BE2C (cell line): ENCODE results near the gene SPON2.

Experiments
- DNase-seq: peaks from one replicate; pipeline ENCODE4 v3.0.0-alpha.2; 2020
- H3K27me3 ChIP-seq: fragments of 250-450 bp; sonication (Bioruptor Pico); 2 replicates; pipeline ENCODE4 v1.5.1; 2020; ENCODE audit warnings: mild to moderate bottlenecking
- H3K36me3 ChIP-seq: fragments of 250-450 bp; sonication (Bioruptor Pico); 2 replicates; pipeline ENCODE4 v1.5.1; 2020; ENCODE audit warnings: mild to moderate bottlenecking
- H3K4me1 ChIP-seq: fragments of 250-450 bp; sonication (Bioruptor Pico); 2 replicates; pipeline ENCODE4 v1.5.1; 2020
- H3K4me3 ChIP-seq: 2 replicates; pipeline ENCODE4 v1.5.1; 2011; ENCODE audit warnings: low read depth, low read length
- H3K9me3 ChIP-seq: fragments of 250-450 bp; sonication (Bioruptor Pico); 2 replicates; pipeline ENCODE4 v1.5.1; 2020
- CTCF ChIP-seq: IDR thresholded peaks from 2 replicates; pipeline ENCODE4 v1.5.1; 2012; ENCODE audit warnings: mild to moderate bottlenecking, low read depth, low read length

Gene SPON2

DNA sequence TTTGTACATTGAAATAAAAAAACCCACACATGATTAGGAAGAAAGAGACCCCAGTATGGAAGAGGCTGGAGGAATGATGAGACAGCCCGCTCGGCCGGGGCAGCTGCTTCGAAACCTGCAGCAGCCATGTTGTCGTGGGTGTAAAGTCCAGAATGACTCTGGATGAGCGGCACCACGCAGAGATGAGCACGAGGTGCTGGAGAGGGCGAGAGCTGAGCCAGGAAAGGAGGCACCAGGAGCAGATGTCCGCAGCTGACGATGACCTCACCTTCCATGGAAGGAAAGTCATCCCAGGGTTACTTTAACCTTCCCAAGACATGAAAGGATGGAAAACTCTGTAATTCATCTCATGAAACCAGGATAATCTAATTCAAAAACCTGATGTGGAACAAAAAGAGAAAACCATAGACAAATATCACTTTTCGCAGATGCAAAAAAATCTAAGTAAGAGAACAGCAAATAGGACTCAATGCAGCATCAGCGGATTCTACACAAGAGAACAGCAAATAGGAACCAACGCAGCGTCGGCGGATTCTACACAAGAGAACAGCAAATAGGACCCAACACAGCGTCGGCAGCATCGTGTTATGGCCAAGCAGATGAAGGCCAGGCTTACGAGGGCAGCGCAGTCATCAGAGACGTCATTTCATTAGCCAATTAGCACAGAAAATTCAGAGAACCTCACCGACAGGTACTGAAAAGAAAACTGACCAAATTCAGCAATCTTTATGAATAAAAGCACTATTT, 25.9 kb upstream of the SPON2 start:
- Histone ChIP-seq H3K4me1 (no peaks in the 10 kb centered on the region), H3K4me3 (no peak overlapping the region), H3K9me3 (no peaks in the 10 kb centered on the region), H3K27me3 (no peaks in the 10 kb centered on the region), H3K36me3 (no peaks in the 10 kb centered on the region)
- no peak for DNase-seq
- no peak for TF ChIP-seq CTCF

DNA sequence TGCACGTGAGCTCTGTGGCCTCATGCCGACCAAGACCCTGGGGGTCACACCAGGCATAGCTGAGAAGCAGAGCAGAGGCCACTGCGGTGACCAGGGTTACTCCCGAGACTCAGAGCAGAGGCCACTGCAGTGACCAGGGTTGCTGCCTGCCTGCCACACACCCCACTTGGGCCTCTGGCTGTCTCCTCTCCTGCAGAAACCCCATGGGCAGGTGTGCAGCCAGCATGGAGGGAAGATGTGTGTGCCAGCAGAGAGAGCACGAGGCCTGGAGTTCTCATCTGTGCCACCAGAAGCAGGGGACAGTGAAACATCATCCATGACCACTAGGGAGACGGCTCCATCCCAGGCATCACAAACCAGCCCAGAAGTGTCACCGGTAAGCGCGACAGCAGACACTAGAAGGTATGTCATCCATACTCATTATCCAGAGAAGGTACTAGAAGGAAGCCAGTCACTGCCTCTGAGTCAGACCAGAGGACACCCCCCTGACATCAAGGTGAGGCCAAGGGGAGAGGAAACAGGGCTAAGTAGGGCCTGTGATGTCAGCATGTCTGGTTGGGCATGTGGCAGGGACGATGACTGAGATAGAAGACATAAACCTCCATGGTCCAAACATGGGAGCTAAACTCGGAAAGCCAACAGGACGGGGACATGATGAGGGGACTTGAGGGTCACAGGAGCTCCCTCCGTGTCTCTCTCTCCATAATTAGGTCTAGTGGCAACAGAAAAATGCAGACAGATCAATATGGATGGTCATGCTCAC, 24.2 kb upstream of the SPON2 start:
- no peak for TF ChIP-seq CTCF
- no peaks in the 10 kb centered on the region for H3K4me1 ChIP-seq

DNA sequence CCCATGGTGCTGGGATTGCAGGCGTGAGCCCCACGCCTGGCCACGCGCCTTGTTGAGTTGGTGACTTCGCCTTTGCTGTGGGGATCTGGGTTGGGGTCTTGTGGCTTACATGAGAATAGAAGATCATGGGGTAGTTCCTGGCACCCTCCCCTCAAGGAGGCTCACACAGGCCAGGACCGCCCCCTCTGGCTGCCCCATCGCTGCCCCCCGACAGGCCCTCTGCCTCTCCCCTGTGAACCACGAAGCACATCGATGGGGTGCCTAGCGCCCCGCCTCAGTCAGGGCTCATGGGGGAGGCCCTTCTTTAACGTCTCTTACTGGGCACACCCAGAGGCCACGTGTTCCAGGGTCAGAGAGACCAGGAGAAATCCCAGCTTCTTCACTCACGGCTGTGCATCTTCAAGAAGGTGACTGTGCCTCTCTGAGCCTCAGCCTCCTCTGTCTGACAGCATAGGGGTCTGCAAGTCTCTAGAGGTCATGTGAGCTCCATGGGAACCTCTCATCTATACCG, 23.6 kb upstream of the SPON2 start:
- H3K27me3 ChIP-seq = no peaks in the 10 kb centered on the region
- H3K4me3 ChIP-seq = no peak overlapping the region
- TF ChIP-seq CTCF = no peak
- no peaks in the 10 kb centered on the region for H3K36me3 ChIP-seq
- H3K4me1 ChIP-seq = no peaks in the 10 kb centered on the region
- no peaks in the 10 kb centered on the region for H3K9me3 ChIP-seq
- no peak for DNase-seq

More for the DNA sequence above, 24.2 kb upstream of the SPON2 start:
- Histone ChIP-seq H3K4me3 (no peak overlapping the region), H3K27me3 (no peaks in the 10 kb centered on the region), H3K9me3 (no peaks in the 10 kb centered on the region), H3K36me3 (no peaks in the 10 kb centered on the region)
- DNase-seq = no peak

DNA sequence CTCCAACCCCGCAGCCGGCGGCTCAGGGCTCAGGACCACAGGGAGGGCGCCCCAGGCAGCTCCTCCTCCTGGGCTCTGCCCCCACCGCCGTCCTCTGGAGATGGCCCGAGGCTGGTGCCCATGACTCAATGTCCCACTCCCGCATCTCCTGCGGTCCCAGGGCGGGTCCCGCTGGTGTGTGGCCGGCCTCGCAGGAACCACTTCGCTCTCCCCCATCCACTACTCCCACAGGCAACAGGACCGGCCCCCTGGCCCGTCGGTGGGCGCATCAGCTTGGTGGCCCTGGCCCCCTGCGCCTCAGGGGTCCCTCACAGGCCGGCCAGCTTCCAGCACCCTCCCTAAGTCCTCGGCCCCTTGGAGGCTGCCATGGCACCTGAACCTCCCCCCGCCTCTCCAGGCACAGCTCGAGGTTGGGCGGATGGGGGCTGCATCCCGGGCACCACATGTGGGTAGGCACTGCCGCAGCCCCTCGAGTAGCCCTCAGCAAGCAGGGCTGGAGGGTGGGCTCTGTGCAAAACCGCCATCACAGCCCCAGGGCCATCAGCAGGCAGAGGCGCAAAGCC, 22.8 kb upstream of the SPON2 start:
- TF ChIP-seq CTCF = no peak
- no peak for DNase-seq
- Histone ChIP-seq H3K4me3 (no peak overlapping the region), H3K36me3 (no peaks in the 10 kb centered on the region), H3K27me3 (no peaks in the 10 kb centered on the region), H3K9me3 (no peaks in the 10 kb centered on the region), H3K4me1 (no peaks in the 10 kb centered on the region)

- Histone ChIP-seq H3K36me3 (no peaks in the 10 kb centered on the region), H3K4me1 (no peaks in the 10 kb centered on the region), H3K9me3 (no peaks in the 10 kb centered on the region), H3K4me3 (peak overlapping the region; percentile 11), H3K27me3 (no peaks in the 10 kb centered on the region)
- 0 out of 2 replicates have a peak, but pooled peaks have one; percentile 3 for TF ChIP-seq CTCF
- DNase-seq = peak; percentile 42
Observed at GRCh38 chr4:1194010-1194900, 21.9 kb upstream of the SPON2 start.
